HG03280 (cell line): Measurements from ENCODE around the gene LARP4.
"Not testable (repeated sequence)": the region's sequence is repeated elsewhere in the genome, so short reads cannot be mapped to it uniquely, and the experiment has no call there.

Experiments used
- ATAC-seq: cut with Tn5 transposase; IDR thresholded peaks from one replicate; pipeline ENCODE4 v1.9.1; 2021; ENCODE audit warnings: mild to moderate bottlenecking, moderate library complexity; ENCODE audit not compliant: unreplicated experiment

The LARP4 gene

DNA sequence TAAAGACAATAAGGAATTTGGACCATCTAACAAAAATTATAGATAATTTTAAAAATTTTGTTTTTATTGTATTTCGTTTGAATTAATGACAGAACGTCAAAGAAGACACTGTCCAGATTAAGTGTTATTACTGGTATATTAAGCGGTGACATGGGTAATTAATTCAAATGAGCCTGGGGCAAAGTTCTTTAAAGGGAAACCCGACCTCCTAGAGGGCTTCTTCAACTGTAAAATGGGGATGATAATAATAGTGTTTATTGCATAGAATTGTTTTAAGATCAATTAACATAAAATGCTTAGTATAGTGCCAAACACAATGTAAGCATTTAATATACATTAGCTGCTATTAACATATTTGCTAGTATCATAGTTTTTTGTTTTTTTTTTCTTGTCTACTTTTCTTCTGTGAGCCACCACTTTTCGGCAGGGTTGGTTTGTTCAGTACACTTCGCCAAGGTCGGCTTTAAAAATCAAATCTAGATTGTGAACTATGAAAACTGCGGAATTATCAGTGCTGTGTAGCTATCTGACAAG lies 514 bp upstream of the LARP4 start:
- ATAC-seq: no peak

DNA sequence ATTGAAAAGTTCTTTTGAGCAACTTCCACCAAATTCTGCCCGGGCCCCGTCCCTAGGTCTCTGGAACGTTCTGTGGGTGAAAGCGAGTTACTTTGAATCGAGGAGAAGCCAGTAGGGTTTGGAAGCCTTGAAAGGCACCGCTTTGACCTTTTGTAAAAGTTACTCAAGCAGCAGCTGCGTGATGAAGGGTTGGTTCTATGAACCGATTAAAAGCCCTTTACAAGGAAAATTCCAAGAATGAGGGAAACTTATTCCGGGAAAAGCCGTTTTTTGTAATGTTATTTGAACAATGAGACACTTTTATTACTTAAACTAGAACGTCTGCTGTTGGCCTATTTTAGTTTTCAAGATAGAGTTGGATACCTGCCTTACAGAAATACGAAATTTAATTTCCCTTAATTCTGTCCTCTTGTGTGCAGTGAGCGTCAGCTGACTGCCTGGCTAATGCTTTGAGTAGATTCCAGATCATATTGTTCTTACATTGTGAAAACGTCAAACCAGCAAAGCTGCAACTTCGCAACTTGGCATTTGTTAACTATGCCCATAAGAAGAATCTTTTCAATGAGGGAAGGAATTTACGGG lies 906 bp downstream of the LARP4 start:
- ATAC-seq: no peak

- ATAC-seq: no peak
These were observed 1.7 kb downstream of the LARP4 start for GRCh38 chr12:50402264-50403000.

- no peak for ATAC-seq
These were observed 2.3 kb downstream of the LARP4 start for GRCh38 chr12:50403001-50403440.

DNA sequence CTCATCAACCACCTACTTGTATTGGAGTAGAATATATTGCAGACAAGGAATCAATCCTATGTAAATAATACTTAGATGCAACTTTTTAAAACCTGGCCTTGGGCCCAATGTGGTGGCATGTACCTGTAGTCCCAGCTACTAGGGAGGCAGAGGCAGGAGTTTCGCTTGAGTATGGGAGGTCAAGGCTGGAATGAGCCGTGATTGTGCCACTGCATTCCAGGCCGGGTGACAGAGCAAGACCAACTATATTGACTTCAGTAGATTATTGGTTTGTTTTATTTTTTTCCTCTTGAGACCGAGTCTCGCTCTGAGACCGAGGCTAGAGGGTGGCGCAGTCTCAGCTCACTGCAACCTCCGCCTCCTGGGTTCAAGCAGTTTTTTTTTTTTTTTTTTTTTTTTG lies 3.6 kb downstream of the LARP4 start:
- no peak for ATAC-seq

- no peak for ATAC-seq
These were observed 10.5 kb downstream of the LARP4 start for GRCh38 chr12:50411051-50411660.

- no peak for ATAC-seq
These were observed 15.3 kb downstream of the LARP4 start for GRCh38 chr12:50415899-50416479.

DNA sequence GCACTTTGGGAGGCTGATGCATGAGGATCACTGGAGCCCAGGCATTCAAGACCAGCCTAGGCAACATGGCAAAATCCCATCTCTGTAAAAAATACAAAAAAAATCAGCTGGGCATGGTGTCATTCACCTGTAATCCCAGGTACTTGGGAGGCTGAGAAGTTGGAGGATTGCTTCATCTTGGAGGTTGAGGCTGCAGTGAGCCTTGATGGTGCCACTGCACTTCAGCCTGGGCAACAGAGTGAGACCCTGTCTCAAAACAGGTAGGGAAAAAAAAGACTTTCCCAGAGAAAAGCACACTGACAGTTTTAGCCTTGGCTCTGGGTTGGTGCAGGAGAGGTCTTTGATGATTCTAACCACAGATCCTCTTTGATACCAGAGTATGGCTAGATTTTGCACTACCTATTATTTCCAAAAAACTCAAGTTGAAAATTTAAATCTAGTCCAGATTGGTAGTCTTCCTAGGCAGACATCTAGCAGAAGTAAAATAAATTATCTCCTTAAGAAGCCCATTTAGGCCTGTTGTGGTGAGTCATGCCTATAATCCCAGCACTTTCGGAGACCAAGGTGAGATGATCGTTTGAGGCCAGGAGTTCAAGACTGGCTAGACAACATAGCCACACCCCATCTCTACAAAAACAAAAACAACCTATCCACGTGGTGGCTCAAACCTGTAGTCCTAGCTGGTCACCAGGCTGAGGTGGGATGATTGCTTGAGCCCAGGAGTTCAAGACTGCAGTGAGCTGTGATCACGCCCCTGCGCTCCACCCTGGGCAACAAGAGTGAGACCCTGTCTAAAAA lies 18.6 kb downstream of the LARP4 start:
- ATAC-seq: no peak

DNA sequence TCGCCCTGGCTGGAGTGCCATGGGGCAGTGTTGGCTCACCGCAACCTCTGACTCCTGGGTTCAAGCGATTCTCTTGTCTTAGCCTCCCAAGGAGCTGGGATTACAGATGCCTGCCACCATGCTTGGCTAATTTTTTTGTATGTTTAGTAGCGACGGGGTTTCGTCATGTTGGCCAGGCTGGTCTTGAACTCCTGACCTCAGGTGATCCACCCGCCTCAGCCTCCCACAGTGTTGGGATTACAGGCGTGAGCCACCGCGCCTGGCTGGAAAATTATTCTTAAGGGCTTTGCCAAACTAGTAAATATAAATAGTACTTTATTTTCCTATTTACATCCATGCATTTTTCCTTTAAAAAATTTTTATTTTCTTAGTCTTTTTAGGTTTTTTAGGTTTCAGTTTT lies 22.2 kb downstream of the LARP4 start:
- ATAC-seq: not testable (repeated sequence)

DNA sequence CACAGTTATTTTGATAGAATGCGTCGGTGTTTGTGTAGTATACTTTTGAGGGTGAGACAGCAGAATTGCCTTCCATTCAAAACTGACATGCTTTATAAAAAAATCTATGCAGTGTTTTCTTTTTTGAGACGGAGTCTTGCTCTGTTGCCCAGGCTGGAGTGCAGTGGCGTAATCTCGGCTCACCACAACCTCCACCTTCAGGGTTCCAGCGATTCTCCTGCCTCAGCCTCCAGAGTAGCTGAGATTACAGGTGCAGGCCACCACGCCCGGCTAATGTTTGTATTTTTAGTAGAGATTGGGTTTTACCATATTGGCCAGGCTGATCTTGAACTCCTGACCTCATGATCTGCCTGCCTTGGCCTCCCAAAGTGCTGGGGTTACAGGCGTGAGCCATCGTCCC lies 22.7 kb downstream of the LARP4 start:
- ATAC-seq: not testable (repeated sequence)

GRCh38 chr12:50425589-50426258 lies 25.0 kb downstream of the LARP4 start:
- no peak for ATAC-seq

GRCh38 chr12:50431656-50432055 lies 31.0 kb downstream of the LARP4 start:
- ATAC-seq: not testable (repeated sequence)

DNA sequence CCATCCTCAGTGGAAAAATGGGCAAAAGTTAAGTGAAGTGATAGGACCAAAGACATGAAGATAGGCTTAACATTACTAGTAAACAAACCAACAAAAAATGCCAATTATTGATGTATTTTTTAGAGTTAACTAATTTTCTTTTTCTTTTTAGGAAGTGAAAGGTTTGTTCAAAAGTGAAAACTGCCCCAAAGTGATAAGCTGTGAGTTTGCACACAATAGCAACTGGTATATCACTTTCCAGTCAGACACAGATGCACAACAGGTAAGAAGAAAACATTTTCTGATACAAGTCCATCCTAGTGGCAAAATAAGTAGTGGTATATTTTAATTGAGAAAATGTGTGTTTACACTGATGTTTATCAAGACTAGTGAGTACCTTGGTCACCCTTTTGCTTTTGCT lies 39.6 kb downstream of the LARP4 start:
- no peak for ATAC-seq

DNA sequence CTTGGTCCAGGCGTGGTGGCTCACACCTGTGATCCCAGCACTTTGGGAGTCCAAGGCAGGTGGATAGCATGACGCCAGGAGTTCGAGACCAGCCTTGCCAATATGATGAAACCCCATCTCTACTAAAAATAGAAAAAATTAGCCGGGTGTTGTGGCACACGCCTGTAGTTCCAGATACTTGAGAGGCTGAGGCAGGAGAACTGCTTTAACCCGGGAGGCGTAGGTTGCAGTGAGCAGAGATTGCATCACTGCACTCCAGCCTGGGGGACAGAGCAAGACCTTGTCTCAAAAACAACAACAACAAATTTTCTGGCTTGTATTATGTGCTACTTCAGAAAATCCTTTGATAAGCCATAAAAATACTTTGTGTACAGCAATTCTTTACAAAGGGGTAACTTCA lies 41.1 kb downstream of the LARP4 start:
- no peak for ATAC-seq

GRCh38 chr12:50442178-50442908 lies 41.7 kb downstream of the LARP4 start:
- no peak for ATAC-seq

- ATAC-seq: not testable (repeated sequence)
These were observed 49.0 kb downstream of the LARP4 start for GRCh38 chr12:50449671-50450070.

GRCh38 chr12:50452795-50453194 lies 52.1 kb downstream of the LARP4 start:
- ATAC-seq: no peak

DNA sequence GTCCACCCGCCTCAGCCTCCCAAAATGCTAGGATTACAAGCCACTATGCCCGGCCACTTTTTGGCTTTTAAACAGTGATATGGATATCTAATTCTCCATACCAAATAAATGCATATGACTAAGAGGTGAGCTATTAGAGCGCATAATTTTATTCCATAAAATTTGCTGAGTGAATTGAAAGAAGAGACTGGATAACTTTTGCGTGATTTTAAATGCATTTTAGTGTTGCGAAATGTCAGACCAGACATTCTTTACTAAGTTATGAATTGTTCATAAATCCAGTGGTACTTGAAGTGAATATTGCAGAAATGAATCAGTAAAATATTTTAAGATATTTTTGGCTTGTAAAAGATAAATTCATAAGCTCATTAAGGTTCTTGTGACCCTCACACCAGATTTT lies 53.2 kb downstream of the LARP4 start:
- ATAC-seq: no peak

GRCh38 chr12:50458606-50459005 lies 57.9 kb downstream of the LARP4 start:
- ATAC-seq: no peak

DNA sequence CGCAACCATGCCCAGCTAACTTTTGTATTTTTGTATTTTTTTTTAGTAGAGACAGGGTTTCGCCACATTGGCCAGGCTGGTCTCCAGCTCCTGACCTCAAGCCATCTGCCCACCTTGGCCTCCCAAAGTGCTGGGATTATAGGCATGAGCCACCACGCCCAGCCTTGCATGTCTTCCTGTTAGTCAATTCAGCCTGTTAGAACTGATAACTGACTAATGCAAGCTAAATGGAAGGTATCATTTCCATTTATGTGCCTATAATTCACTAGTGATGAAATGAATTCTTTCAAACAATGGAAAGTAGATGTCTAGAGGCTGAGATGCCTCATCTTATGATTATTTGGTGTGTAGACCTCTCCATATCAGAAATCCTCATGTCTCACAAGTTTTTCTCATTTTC lies 66.8 kb downstream of the LARP4 start:
- no peak for ATAC-seq
